NCI-H146 (cell line): ENCODE measurements around the gene LRRC4B.
"Not testable (repeated sequence)": the region's sequence is repeated elsewhere in the genome, so short reads cannot be mapped to it uniquely, and the experiment has no call there.

Experiments used
- DNase-seq: peaks from one replicate; lab custom pipeline; 2025; lab: John Stamatoyannopoulos, UW

Gene LRRC4B, protein sequence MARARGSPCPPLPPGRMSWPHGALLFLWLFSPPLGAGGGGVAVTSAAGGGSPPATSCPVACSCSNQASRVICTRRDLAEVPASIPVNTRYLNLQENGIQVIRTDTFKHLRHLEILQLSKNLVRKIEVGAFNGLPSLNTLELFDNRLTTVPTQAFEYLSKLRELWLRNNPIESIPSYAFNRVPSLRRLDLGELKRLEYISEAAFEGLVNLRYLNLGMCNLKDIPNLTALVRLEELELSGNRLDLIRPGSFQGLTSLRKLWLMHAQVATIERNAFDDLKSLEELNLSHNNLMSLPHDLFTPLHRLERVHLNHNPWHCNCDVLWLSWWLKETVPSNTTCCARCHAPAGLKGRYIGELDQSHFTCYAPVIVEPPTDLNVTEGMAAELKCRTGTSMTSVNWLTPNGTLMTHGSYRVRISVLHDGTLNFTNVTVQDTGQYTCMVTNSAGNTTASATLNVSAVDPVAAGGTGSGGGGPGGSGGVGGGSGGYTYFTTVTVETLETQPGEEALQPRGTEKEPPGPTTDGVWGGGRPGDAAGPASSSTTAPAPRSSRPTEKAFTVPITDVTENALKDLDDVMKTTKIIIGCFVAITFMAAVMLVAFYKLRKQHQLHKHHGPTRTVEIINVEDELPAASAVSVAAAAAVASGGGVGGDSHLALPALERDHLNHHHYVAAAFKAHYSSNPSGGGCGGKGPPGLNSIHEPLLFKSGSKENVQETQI

GRCh38 chr19:50567882-50568727, at the start of gene LRRC4B:
Gene LRRC4B, minus strand, starts transcription at chr19:50568435. Its CDS starts 19,597 bp downstream, at chr19:50548838.
- DNase-seq = no peak

DNA sequence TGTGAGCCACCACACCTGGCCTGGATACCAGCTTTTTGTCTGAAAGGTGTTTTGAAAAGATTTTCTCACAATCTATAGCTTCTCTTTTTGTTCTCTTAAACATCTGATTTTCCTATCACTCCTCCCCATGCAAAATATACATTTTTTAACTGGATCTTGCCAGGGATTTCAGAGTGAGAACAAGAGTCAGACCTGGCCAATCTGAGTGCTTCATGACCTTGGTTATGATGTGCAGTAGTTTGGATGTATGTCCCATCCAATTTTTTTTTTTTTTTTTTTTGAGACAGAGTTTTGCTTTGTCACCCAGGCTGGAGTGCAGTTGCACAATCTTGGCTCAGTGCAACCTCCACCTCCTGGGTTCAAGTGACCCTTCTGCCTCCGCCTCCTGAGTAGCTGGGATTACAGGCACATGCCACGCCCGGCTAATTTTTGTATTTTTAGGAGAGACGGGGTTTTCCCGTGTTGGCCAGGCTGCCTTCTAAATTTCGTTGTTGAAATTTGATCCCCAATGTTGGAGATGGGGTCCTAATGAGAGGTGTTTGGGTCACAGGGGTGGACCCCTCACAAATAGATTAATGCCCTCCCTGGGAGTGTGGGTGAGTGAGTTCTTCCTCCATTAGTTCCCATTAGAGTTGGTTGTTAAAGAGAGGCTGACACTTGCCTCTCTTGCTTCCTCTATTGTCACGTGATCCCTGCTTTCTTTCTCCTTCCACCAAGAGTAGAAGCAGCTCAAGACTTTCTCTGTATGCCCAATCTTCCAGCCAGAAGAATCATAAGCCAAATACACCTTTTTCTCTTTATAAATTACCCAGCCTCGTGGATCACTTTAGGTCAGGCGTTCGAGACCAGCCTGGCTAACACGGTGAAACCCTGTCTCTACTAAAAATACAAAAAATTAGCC, 44.5 kb upstream of the LRRC4B start:
- not testable (repeated sequence) for DNase-seq

DNA sequence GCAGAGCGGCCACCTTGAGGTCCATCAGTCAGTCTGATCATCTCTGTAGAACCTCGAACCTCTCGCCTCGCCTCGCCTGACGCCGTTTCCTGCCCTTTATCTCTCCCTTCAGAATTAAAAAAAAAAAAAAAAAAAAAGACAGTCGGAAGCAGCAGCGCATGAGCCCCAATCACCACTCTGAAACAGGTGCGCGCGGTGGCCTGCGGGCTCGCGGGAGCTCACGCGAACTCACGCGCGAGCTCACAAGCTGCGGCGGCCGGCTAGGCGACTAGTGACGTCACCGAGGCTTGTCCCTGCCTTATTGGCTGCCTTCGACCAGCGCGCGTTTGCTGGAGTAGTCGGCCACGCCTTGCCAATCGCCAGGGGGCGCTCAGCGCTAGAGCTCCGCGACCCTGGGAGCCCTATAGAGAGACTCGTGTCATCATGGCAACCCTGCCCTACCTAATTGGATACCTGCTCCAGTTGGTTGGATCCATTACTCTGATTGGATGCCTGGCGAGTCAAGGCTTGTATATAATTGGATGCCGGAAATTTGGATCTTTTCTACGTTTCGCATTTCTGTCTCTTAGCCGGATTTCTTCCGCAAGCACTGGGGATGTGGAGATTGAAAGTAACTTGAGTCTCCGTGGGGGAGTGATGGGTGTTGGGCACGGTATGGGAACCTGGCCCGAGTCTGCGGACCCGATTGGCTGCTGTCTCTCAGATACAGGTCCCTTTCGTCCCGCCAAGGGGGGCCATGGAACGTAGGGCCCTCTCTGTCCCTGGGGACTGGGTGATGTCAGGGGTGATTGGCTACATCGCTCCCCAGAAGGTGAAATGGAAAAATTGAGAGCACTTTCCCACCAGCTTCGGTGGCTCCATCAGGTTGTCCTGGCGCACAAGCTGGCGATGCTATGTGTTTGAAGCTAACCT, 39.9 kb upstream of the LRRC4B start:
- DNase-seq = no peak

- no peak for DNase-seq
Observed at GRCh38 chr19:50607388-50607787, 39.2 kb upstream of the LRRC4B start.

GRCh38 chr19:50606059-50606836, 38.0 kb upstream of the LRRC4B start:
- not testable (repeated sequence) for DNase-seq

DNA sequence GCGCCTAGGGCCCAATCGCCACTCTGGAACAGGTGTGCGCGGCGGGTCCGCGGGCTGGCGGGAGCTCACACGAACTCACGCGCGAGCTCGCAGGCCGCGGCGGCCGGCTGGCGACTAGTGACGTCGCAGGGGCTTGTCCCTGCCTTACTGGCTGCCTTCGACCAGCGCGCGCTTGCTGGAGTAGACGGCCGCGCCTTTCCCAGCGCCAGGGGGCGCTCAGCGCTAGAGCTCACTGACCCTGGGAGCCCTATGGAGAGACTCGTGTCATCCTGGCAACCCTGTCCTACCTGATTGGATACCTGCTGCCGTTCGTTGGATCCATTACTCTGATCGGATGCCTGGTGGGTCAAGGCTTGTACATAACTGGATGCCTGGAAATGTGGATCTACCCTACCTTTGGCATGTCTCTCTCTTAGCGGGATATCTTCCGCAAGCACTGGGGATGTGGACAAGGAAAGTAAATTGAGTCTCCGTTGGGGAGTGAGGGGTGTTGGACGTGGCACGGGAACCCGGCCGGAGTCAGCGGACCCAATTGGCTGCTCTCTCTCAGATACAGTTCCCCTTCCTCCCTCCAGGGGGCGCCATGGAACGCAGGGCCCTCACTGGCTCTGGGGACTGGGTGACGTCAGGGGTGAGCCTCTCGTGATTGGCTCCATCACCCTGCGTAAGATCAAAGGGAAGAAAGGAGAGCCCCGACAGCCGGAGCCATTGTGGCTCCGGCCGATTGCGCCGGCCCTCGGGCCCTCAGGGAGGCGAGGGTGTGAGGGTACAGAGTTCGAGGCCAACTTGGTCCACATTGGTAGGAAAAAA, 36.2 kb upstream of the LRRC4B start:
- DNase-seq = not testable (repeated sequence)

GRCh38 chr19:50602935-50603334, 34.7 kb upstream of the LRRC4B start:
- no peak for DNase-seq

DNA sequence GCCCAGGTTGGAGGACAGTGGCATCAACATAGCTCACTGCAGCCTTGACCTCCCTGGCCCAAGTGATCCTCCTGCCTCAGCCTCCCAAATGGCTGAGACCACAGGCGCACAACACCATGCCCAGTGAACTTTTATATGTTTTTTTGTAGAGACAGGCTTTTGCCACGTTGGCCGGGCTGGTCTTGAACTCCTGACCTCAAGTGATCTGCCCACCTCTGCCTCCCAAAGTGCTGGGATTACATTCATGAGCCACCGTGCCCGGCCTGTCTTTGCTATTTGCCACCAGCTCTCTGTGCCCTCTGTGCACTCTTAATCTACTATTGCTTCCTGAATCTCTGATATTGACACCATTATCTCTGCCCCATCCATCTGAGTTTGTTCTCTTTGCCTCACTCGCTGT, 34.3 kb upstream of the LRRC4B start:
- DNase-seq = no peak

- DNase-seq = no peak
Observed at GRCh38 chr19:50602089-50602422, 33.8 kb upstream of the LRRC4B start.

DNA sequence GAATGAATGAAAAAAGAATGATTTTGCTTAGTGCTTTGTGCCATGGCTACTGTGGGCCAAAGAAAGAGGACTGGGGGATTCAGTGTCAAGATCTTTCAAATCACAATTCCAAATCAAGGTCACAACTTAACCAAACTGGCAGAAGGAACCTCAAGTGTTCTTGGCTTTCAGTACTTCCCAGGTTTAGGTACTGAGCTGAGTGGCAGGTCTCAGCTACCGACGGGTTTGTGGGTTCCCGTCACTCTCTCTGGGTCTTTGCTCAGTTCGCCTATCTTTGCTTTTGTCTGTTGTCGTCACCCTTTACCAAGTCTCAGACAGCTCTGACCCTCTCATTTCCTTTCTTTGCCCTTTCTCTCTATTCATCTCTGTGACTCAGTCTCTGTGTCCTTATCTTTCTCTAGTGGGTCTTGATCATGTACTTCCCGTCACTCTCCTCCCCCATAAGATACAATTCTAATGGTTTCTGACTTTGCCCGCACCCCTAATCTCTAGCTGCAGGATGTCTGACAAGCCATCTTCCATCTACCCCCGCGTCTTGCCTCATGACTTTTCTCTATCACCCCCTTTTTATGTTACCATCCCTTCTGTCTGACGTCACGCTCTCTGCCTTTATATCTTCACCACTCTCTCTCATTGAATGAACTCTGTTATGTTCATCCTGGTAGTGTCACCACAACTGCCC, 33.3 kb upstream of the LRRC4B start:
- no peak for DNase-seq

- DNase-seq = no peak
Observed at GRCh38 chr19:50599427-50599826, 31.2 kb upstream of the LRRC4B start.

DNA sequence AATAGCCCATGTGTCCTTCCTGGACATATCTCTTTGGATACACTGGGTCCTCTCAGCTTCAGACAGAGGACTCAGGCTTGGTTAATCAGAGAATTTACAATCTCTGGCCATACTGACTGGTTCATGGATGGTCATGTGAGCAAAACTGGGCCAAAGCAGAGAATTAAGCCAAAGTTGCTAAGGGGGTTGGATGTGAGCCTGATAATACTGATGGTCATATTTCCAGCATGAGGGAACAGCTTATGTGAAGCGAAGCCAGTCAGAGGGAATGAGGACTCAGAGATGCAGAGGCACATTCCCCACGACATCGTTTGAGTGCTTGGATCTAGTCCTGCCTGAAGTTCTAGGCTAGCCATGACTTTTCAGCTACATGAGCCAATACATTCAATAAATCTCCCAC, 22.0 kb upstream of the LRRC4B start:
- DNase-seq = no peak

DNA sequence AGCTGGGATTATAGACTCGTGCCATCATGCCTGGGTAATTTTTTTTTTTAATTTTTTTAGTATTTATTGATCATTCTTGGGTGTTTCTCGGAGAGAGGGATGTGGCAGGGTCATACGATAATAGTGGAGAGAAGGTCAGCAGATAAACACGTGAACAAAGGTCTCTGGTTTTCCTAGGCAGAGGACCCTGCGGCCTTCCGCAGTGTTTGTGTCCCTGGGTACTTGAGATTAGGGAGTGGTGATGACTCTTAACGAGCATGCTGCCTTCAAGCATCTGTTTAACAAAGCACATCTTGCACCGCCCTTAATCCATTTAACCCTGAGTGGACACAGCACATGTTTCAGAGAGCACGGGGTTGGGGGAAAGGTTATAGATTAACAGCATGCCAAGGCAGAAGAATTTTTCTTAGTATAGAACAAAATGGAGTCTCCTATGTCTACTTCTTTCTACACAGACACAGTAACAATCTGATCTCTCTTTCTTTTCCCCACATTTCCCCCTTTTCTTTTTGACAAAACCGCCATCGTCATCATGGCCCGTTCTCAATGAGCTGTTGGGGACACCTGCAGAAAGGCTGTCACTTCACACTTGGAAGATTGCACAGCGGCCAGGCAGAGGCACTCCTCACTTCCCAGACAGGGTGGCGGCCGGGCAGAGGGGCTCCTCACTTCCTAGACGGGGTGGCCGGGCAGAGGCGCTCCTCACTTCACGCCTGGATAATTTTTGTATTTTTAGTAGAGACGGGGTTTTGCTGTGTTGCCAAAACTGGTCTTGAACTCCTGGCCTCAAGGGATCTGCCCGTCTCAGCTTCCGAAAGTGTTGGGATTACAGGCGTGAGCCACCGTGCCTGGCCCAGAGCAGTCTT, 13.8 kb upstream of the LRRC4B start:
- DNase-seq = not testable (repeated sequence)

DNA sequence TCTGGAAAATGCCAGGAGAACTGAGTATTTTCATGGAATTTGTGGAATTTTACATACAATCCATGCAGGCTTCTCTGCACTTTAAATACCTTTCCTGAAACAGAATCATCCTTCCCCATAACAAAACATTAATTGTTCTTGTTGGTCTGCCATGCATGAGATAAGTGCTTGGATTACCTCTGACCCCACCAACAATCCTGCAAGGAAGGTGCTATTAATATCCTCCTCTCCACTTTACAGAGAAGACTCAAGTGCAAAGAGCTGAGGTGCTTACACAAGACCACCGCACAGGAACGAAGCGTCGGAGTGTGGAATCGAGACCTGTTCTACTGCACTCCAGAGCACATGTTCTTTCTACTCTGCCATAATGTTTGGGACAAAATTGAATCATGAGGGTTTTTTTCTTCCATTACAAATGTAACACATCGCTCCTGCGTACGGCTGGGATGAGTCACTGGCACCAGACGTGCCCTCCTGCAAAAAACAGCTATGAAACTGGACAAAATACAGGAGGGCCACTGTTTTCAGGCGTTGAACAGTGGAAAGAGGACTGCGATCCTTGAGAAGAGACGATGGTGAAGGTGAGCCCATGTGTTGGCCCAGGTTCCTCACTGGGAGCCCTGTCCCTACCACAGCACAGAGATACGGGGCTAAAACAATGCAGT, 12.9 kb upstream of the LRRC4B start:
- DNase-seq = no peak

DNA sequence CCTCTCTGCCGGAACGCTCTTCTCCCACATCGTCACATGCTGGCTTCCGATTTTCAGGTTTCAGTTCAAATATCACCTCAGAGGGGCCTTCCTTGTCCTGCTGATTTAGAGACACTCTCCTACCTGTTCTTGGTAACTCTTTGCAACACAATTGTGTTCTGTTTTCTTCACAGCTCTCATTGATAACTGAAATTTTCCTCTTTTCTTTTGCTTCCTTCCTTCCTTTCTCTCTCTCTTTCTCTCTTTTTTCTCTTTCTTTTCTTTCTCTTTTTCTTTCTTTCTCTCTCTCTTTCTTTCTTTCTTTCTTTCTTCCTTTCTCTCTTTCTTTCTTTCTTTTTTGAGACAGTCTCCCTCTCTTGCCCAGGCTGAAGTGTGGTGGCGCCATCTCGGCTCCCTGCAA, 12.0 kb upstream of the LRRC4B start:
- no peak for DNase-seq

DNA sequence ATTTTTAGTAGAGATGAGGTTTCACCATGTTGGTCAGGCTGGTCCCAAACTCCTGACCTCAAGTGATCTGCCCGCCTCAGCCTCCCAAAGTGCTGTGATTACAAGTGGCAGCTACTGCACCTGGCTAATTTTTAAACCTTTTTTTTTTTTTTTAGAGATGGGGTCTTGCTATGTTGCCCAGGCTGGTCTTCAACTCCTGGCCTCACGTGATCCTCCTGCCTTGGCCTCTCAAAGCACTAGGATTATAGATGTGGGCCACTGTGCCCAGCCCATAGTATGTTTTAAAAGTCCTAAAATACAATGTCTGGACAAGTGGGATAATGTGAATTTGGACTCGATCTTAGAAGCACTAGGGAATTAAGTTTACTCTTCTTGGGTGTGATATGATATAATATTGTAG, 8.5 kb upstream of the LRRC4B start:
- DNase-seq = not testable (repeated sequence)
